OCI-LY7 (cell line): ENCODE data around the gene TRAF6.

Experiments
- EZH2phosphoT487 ChIP-seq: fragments of 200-600 bp; sonication (generic); IDR thresholded peaks from 2 replicates; pipeline ENCODE4 v1.6.1; 2018; ENCODE audit warnings: low read depth, borderline replicate concordance, mild to moderate bottlenecking, mixed run types, antibody characterized with exemption, low read length, moderate library complexity, mixed read lengths
- TF ChIP-seq, protein P1 (sequence below): fragments of 200-600 bp; sonication (generic); conservative IDR thresholded peaks from 2 replicates; pipeline ENCODE4 v1.5.1; 2014; ENCODE audit warnings: mild to moderate bottlenecking, antibody characterized with exemption, low read length, moderate library complexity, mixed read lengths

DNA sequence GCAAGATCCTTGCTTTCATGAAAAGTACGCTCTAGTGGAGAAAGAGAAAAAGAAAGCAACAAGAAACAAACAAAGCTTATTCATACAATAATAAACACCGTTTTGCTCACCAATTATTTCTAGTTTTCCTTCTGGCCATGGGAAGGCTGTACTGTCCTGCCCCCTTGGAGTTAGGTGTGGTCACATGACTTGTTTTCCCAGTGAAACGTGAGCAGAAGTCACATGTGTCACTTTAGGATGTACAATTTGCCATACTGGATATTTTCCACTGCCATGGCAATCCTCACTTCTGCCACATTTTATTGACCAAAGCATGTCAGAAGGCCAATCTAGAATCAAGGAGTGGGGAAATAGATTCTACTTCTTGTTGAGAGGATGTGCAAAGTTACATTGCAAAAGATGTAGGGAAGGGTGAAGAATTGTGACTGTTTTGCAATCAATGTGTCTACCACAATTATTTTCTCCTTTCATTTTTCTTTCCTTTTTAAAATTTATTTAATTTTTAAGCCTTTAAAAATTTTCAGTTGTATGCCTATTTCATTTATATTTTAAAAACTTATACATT is 24.3 kb upstream of the TRAF6 start:
- TF ChIP-seq, protein P1, sequence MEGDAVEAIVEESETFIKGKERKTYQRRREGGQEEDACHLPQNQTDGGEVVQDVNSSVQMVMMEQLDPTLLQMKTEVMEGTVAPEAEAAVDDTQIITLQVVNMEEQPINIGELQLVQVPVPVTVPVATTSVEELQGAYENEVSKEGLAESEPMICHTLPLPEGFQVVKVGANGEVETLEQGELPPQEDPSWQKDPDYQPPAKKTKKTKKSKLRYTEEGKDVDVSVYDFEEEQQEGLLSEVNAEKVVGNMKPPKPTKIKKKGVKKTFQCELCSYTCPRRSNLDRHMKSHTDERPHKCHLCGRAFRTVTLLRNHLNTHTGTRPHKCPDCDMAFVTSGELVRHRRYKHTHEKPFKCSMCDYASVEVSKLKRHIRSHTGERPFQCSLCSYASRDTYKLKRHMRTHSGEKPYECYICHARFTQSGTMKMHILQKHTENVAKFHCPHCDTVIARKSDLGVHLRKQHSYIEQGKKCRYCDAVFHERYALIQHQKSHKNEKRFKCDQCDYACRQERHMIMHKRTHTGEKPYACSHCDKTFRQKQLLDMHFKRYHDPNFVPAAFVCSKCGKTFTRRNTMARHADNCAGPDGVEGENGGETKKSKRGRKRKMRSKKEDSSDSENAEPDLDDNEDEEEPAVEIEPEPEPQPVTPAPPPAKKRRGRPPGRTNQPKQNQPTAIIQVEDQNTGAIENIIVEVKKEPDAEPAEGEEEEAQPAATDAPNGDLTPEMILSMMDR, result no peak
- TF ChIP-seq EZH2phosphoT487, result no peak
